HUES48 (cell line): Measurements from ENCODE around the gene DNMT3A.

Experiments used
- H3K27ac ChIP-seq: one replicate; pipeline ENCODE4 v1.7.0; 2013; ENCODE audit warnings: low read depth, low read length, inconsistent platforms
- H3K27me3 ChIP-seq: 2 replicates; pipeline ENCODE4 v1.6.1; 2013; ENCODE audit warnings: mild to moderate bottlenecking, low read length; ENCODE audit not compliant: control insufficient read depth, insufficient read depth
- H3K36me3 ChIP-seq: 2 replicates; pipeline ENCODE4 v1.6.1; 2013; ENCODE audit warnings: low read length; ENCODE audit not compliant: control insufficient read depth, insufficient read depth
- H3K4me1 ChIP-seq: 2 replicates; pipeline ENCODE4 v1.6.1; 2013; ENCODE audit warnings: mild to moderate bottlenecking, low read length; ENCODE audit not compliant: control insufficient read depth, insufficient read depth
- H3K4me3 ChIP-seq: 2 replicates; pipeline ENCODE4 v1.5.1; 2013; ENCODE audit warnings: mild to moderate bottlenecking, low read depth, low read length
- H3K9ac ChIP-seq: 2 replicates; pipeline ENCODE4 v1.6.1; 2013; ENCODE audit warnings: mild to moderate bottlenecking, low read depth, low read length, moderate library complexity
- H3K9me3 ChIP-seq: 2 replicates; pipeline ENCODE4 v1.6.1; 2013; ENCODE audit warnings: low read length; ENCODE audit not compliant: control insufficient read depth, insufficient read depth

DNMT3A gene

DNA sequence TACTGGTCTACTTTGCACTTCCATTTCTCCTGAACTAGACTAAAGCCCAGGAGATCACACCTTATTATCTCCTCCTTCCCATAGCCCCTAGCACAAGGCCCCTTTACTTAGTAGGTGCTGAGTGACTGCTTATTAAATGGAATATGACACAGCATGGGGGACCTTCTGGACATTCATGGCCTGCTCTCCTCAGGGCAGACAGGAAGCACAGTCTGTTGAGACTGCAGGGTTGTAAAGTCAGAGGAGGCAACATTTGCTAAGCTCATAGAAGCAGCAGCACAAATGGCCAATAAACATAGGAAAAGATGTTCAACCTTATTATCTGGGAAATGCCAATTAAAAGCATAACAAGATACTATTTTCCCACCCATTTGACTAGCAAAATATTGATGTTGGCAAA lies 75.3 kb downstream of the DNMT3A start:
- Histone ChIP-seq H3K4me1 (peaks cover 18% of the 10 kb centered on the region), H3K27ac (no peak overlapping the region), H3K27me3 (no peaks in the 10 kb centered on the region), H3K36me3 (no peaks in the 10 kb centered on the region), H3K4me3 (no peak overlapping the region), H3K9ac (no peak overlapping the region), H3K9me3 (no peaks in the 10 kb centered on the region)

DNA sequence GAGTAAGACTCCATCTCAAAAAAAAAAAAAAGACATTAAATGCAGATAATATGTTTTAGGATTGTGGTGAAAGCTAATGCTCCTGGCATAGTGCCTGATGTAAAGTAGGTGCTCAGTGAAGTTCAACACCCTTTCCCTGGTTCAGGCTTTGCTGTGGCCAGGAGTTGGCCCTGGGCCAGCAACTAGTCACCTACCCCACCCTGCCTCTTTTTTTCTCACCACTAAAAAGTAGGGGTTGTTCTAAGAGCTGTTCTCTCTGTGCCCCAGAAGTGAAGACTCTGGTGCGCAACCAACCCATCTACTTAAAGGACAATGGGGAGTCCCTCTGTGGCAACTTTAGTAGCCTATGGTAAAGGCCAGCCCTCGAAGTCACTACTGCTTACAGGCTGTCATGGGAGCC lies 75.9 kb downstream of the DNMT3A start:
- H3K9ac ChIP-seq = no peak overlapping the region
- H3K9me3 ChIP-seq = no peaks in the 10 kb centered on the region
- H3K36me3 ChIP-seq = no peaks in the 10 kb centered on the region
- no peaks in the 10 kb centered on the region for H3K27me3 ChIP-seq
- H3K4me1 ChIP-seq = peaks cover 18% of the 10 kb centered on the region
- no peak overlapping the region for H3K27ac ChIP-seq
- H3K4me3 ChIP-seq = no peak overlapping the region

DNA sequence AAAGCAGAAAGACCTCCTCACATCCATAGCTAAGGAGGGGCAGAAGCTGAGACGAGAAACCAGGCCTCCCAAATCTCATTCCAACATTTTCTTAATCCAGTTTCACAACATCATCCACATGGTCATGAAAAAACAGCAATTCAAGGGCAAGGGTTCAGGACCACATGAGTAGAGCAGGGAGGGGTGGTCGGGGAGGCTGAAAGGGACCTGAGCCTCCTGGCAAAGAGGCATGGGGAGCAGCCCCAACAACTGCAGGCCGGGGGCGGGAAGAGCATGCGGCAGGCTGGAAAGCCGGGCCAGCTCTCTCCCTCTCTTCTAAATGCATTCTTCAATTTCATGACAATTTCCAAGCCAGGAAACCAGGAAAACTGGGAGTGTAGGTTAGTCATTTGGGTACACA lies 76.7 kb downstream of the DNMT3A start:
- H3K9ac ChIP-seq = no peak overlapping the region
- no peak overlapping the region for H3K4me3 ChIP-seq
- H3K27me3 ChIP-seq = no peaks in the 10 kb centered on the region
- no peak overlapping the region for H3K27ac ChIP-seq
- peaks cover 23% of the 10 kb centered on the region for H3K4me1 ChIP-seq
- no peaks in the 10 kb centered on the region for H3K9me3 ChIP-seq
- no peaks in the 10 kb centered on the region for H3K36me3 ChIP-seq

DNA sequence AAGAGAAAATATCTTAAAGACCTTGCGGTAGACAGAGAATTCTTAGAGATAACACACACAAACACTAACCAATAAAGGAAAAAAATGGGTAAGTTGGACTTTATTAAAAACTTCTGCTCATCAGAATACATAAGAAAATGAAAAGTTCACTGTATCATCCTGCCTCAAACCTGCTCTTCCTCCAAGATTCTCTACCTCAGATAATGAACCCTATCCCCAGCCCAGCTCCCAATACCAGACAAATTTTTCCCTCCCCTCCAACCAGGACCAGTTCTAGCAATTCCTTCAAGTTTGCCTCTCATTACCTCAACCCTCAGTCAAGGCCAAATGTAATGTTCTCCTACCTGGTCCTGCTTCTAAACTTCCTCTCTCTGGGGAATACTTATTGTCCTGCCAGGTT lies 79.4 kb downstream of the DNMT3A start:
- Histone ChIP-seq H3K4me3 (no peak overlapping the region), H3K36me3 (no peaks in the 10 kb centered on the region), H3K4me1 (peaks cover 41% of the 10 kb centered on the region), H3K27me3 (no peaks in the 10 kb centered on the region), H3K9ac (no peak overlapping the region), H3K27ac (no peak overlapping the region), H3K9me3 (no peaks in the 10 kb centered on the region)

DNA sequence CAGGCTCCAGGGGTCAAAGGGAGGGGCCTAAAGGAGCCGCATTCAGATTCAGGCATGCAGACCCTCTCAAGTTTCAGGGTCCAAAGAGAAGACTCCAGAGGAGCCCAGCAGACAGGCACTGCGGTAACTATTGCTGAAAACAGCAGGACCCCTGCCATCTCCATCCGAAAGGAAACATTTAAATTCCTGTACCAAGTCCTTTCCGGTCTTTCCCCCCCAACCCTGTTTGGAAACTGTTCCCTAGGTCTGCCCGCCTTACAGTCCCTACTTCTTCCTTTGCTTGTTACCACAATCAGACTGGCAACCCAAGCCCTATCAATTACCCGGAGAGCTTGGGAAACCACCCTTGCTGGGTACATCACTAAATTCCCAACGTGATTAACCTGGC lies 82.0 kb downstream of the DNMT3A start:
- H3K4me1 ChIP-seq = peaks cover 49% of the 10 kb centered on the region
- peaks cover 4% of the 10 kb centered on the region; the same call in 1 of the 2 replicates for H3K36me3 ChIP-seq
- peak overlapping the region; percentile 95 for H3K27ac ChIP-seq
- H3K9ac ChIP-seq = peak overlapping the region; percentile 30
- no peaks in the 10 kb centered on the region for H3K9me3 ChIP-seq
- peak overlapping the region; percentile 41 for H3K4me3 ChIP-seq
- no peaks in the 10 kb centered on the region for H3K27me3 ChIP-seq

DNA sequence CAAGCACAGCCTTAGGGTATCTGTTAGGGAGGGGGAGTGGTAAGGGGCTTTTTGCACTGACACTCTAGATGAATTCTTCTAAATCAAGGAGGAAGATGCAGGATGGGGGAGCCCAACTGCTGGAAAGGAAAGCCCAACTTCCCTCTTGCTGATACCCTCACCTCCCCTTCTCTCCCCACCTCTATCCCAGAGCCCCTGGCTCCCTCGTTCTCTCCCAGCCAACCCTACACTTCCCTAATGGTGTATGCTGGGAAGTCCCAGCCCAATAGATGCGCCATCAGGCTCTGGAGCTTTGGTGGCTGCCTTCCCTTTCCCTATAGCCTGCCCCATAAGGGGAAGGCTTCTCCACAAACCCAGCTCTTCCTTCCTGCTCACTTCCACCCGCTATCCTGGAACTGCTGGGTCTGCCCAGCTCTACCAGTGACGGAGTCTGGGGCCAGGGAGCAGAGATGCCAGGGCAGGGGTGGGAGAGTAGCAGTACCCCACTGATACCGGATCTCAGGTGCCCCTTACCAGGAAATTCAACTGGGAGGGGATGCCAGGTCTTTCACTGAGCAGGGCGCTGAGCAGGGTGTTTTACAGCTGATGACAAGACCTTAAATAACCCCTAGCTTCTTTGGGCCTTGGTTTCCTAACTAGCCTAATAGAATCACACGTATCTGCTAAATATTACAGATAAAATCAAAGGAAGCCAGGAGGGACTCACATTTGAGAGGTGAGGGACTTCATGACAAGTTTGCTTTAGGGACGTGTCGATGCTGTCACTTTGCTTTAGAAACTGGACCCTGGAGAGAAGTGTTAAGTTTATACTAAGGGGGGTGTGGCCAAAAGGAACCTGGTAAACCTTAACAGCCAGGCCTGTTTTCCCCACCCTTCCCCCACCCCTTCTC lies 82.6 kb downstream of the DNMT3A start:
- Histone ChIP-seq H3K27ac (peak overlapping the region; percentile 86), H3K9me3 (no peaks in the 10 kb centered on the region), H3K4me3 (peak overlapping the region; percentile 48), H3K4me1 (peaks cover 49% of the 10 kb centered on the region), H3K36me3 (peaks cover 7% of the 10 kb centered on the region; the same call in 1 of the 2 replicates), H3K9ac (no peak overlapping the region), H3K27me3 (no peaks in the 10 kb centered on the region)

DNA sequence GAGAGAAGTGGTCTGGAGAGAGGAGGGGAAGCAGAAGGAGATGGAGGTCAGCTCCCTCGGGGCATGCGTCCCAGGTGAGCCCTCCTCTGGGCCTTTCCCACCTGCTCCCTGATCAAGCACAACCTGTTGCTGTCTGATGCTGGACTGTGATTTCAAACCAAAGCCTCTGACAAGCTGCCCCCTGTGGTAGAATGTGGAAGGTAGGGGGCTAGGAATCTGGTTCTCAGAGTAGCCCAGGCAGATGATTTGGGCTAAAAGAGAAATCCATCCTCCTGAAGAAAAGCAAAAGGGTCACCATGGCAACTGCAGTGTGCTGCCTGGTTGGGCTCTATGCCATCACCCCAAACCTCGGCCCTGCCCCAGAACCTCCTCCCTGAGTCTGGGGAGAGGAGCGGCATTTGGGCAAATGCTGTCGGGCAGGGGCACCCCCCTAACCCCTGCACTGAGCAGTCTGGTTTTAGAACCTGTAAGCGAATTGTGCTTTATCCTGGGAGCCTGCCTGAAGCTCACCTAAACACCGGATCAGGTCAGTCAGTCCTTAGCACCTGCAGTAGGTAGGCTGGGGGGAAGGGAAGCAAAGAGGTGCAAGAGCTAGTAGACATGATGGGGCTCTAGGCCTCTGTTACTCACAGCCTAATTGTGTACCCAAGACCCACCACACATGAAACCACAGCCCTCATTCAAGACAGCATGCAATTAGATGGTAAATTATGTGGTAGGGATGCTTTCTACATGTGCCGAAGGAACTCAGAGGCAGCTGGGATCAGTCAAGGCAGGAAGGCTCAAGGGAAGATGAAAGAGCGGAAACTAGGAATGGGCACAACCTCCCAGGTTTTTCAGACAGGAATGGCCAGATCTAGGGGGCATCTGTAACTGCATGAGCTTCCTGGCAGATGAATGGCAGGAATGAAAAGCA lies 83.5 kb downstream of the DNMT3A start:
- Histone ChIP-seq H3K27ac (peak overlapping the region; percentile 7), H3K9me3 (no peaks in the 10 kb centered on the region), H3K4me3 (no peak overlapping the region), H3K36me3 (peaks cover 7% of the 10 kb centered on the region; the same call in 1 of the 2 replicates), H3K27me3 (no peaks in the 10 kb centered on the region), H3K9ac (no peak overlapping the region), H3K4me1 (peaks cover 46% of the 10 kb centered on the region)

DNA sequence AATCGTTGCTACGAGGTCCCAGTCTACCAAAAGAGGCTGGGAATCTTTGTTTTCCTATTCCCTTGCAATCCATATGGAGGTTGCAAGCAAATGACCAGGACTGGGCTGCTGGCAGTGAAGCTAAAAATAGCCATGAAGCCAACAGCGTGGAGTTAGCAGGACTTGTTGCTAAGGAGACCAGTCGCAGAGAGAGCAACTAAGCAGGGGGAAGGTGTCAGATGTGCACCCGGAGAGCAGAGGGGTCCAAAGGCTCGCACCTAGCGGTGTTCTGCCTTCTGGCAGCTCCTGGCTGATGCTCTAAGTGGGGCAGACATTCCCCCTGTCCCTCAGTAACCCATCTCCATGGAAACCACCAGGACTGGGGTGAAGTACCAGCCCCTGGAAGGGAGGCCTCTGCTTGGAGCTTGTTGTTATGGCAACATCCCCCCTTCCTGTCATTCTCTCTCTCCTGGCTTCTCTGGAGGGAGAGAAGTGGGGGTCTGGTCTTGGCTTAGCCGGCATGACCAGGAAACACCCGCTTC lies 84.6 kb downstream of the DNMT3A start:
- no peak overlapping the region for H3K27ac ChIP-seq
- H3K36me3 ChIP-seq = peaks cover 7% of the 10 kb centered on the region; the same call in 1 of the 2 replicates
- no peak overlapping the region for H3K4me3 ChIP-seq
- H3K9me3 ChIP-seq = no peaks in the 10 kb centered on the region
- H3K9ac ChIP-seq = no peak overlapping the region
- H3K27me3 ChIP-seq = no peaks in the 10 kb centered on the region
- peaks cover 50% of the 10 kb centered on the region for H3K4me1 ChIP-seq

DNA sequence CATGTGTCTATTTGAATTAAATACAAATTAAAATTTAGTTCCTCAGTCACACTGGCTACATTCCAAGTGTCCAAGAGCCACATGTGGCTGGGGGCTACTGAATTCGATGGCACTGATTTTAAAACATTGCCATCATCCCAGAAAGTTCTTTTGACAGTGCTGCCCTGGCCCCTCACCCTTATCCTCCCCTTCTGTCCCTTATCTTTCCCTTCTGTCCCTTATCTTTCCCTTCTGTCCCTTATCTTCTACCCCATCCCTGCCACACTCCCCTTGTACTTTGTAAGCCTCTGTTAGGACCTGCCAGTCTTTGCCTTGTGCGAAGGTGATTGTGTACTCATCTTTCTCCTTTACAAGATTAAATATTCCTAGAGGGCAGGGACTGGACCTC lies 85.2 kb downstream of the DNMT3A start:
- no peak overlapping the region for H3K27ac ChIP-seq
- H3K9ac ChIP-seq = no peak overlapping the region
- H3K4me1 ChIP-seq = peaks cover 50% of the 10 kb centered on the region
- H3K4me3 ChIP-seq = no peak overlapping the region
- H3K36me3 ChIP-seq = peaks cover 7% of the 10 kb centered on the region; the same call in 1 of the 2 replicates
- no peaks in the 10 kb centered on the region for H3K9me3 ChIP-seq
- H3K27me3 ChIP-seq = no peaks in the 10 kb centered on the region

DNA sequence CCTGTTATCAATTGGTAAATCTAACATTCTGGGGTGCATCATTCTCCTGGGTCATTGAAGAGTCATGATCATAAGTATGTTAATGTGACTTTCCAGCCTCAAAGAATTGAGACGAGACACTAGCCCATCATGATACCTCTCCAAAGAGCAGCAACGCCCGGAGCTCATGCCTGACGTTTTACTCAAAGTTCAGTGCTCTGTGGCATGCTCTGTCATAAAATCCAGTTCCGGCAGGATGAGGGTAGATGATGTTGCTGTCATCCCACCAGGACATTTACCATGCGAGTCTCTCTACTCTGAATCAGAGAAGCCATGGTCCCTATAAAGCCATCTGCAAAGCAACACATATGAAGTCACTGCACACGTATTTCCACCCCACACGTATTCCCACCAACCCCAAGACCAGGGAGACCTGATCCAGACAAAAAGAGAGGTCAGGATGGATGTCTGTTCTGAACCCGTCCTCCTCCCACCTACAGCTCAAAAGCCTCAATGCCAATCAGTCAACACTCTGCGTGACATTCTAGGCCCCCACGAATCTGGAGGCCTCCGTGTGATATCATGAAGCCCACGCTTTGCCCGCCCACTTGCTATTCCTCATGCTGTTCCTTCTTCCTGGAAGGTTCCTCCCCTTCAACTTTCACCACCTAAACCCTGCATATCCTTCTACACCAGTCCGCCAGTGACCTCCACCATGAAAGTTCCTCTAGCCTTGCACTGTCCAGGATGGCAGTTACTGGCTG lies 85.8 kb downstream of the DNMT3A start:
- Histone ChIP-seq H3K9me3 (no peaks in the 10 kb centered on the region), H3K4me3 (no peak overlapping the region), H3K27ac (no peak overlapping the region), H3K36me3 (peaks cover 7% of the 10 kb centered on the region; the same call in 1 of the 2 replicates), H3K27me3 (no peaks in the 10 kb centered on the region), H3K4me1 (peaks cover 50% of the 10 kb centered on the region), H3K9ac (no peak overlapping the region)
